ENCODE data around the gene ZNF805. TPM values are rescaled to one million over a fixed set of nuclear protein-coding genes. Genes with fewer than 3 reads are reported as not detected.

The ZNF805 gene
- total and polyA plus RNA-seq, 2 of the 13 experiments (the other 11 are each of a cell fraction or from before 2014, with no cell fraction given): 5.1 to 12.8 TPM

DNA sequence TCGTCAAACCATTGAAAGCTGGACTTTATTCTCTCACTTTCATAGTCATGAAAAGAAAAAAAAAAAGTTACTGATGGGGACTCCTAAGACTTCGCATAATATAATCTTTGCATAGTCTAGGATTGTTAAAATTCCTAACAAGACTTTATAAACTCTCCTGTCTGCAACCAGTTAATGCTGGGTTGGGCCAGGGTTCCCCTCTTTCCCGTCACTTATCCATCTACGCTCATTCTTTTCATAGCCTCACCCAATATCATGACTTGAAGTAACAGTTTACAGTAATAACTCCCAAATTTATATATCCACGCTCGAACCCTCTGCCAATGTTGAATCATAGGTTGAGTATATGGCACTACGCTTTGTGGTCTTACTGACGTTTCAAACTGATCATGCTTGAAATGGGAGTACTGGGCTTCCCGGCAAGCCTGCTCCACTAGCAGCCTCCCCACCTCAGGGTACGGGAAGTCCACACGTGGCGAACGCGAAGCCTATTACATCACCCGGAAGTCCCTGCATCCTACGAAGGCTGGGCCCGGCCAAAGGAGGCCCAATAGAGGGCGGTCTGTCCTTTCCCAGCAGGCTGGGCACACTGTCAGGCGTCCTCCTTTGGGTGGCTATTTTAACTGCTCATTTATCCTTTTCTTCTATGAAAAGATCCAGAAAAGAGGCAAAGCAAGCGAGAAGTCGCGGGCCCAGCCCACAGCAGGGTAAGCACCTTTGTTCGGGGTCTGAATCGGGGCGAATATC lies 39.2 kb downstream of the ZNF805 start (continued):
- TF ChIP-seq ZNF790 (CRISPR knock-in tag; IDR thresholded peaks at IDR 0.05; ENCODE audit: borderline replicate concordance): 0 out of 2 replicates have a peak, but pooled peaks have one; percentile 0
- TF ChIP-seq HHEX (CRISPR knock-in tag; IDR thresholded peaks at IDR 0.05): no peak
- no peak for TF ChIP-seq GFI1 (CRISPR knock-in tag; IDR thresholded peaks at IDR 0.05; ENCODE audit: borderline replicate concordance)
- TF ChIP-seq, protein P1, sequence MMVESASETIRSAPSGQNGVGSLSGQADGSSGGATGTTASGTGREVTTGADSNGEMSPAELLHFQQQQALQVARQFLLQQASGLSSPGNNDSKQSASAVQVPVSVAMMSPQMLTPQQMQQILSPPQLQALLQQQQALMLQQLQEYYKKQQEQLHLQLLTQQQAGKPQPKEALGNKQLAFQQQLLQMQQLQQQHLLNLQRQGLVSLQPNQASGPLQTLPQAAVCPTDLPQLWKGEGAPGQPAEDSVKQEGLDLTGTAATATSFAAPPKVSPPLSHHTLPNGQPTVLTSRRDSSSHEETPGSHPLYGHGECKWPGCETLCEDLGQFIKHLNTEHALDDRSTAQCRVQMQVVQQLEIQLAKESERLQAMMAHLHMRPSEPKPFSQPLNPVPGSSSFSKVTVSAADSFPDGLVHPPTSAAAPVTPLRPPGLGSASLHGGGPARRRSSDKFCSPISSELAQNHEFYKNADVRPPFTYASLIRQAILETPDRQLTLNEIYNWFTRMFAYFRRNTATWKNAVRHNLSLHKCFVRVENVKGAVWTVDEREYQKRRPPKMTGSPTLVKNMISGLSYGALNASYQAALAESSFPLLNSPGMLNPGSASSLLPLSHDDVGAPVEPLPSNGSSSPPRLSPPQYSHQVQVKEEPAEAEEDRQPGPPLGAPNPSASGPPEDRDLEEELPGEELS (CRISPR knock-in tag; IDR thresholded peaks at IDR 0.05): no peak; the same call in 1 of the 2 replicates
- TF ChIP-seq HNF4G (IDR thresholded peaks at IDR 0.05; ENCODE audit: borderline replicate concordance, low read depth, low read length): no peak
- no peak for TF ChIP-seq HNF4G (CRISPR knock-in tag; IDR thresholded peaks at IDR 0.05; ENCODE audit: borderline replicate concordance, low read depth)
- TF ChIP-seq REST (IDR thresholded peaks at IDR 0.05; ENCODE audit: borderline replicate concordance in 1 of 2, low read depth in 1 of 2, low read length in 2 of 2): peak in 1 of 2 experiments; percentile 32; a peak in 2 of 4 replicates
- TF ChIP-seq KLF11 (CRISPR knock-in tag; IDR thresholded peaks at IDR 0.05): peak; percentile 94
- TF ChIP-seq RBM39 (IDR thresholded peaks at IDR 0.05; ENCODE audit: low read depth, low read length, poor library complexity, severe bottlenecking): peak; percentile 54
- peak; percentile 89 for TF ChIP-seq ZNF792 (CRISPR knock-in tag; IDR thresholded peaks at IDR 0.05)
- TF ChIP-seq ELF1 (CRISPR knock-in tag; IDR thresholded peaks at IDR 0.05): peak; percentile 98
- TF ChIP-seq ZNF674 (CRISPR knock-in tag; IDR thresholded peaks at IDR 0.05; ENCODE audit: low read depth): no peak
- no peak for TF ChIP-seq ETS1 (CRISPR knock-in tag; IDR thresholded peaks at IDR 0.05)
- no peak for TF ChIP-seq MATR3 (CRISPR knock-in tag; IDR thresholded peaks at IDR 0.05)
- no peak for TF ChIP-seq ZNF460 (CRISPR knock-in tag; IDR thresholded peaks at IDR 0.05; ENCODE audit: borderline replicate concordance)
- TF ChIP-seq ZNF225 (CRISPR knock-in tag; IDR thresholded peaks at IDR 0.05): no peak; the same call in 1 of the 2 replicates
- TF ChIP-seq, protein P2, sequence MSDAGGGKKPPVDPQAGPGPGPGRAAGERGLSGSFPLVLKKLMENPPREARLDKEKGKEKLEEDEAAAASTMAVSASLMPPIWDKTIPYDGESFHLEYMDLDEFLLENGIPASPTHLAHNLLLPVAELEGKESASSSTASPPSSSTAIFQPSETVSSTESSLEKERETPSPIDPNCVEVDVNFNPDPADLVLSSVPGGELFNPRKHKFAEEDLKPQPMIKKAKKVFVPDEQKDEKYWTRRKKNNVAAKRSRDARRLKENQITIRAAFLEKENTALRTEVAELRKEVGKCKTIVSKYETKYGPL (CRISPR knock-in tag; IDR thresholded peaks at IDR 0.05): peak; percentile 64; the same call in 1 of the 2 replicates
- TF ChIP-seq NR0B2 (CRISPR knock-in tag; IDR thresholded peaks at IDR 0.05): peak; percentile 89
- 0 out of 2 replicates have a peak, but pooled peaks have one; percentile 10 for TF ChIP-seq KDM6A (CRISPR knock-in tag; IDR thresholded peaks at IDR 0.05; ENCODE audit: low read depth)
- TF ChIP-seq, protein P3, sequence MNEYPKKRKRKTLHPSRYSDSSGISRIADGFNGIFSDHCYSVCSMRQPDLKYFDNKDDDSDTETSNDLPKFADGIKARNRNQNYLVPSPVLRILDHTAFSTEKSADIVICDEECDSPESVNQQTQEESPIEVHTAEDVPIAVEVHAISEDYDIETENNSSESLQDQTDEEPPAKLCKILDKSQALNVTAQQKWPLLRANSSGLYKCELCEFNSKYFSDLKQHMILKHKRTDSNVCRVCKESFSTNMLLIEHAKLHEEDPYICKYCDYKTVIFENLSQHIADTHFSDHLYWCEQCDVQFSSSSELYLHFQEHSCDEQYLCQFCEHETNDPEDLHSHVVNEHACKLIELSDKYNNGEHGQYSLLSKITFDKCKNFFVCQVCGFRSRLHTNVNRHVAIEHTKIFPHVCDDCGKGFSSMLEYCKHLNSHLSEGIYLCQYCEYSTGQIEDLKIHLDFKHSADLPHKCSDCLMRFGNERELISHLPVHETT (CRISPR knock-in tag; conservative IDR thresholded peaks at IDR 0.05): 0 out of 2 replicates have a peak, but pooled peaks have one; percentile 42

All from HepG2 (cell line).